ENCODE measurements around the gene BRAT1.
A peak's percentile ranks its signal among the peaks of the same experiment; 100 is the strongest.

GRCh38 chr7:2567679-2568278 is 12.5 kb upstream of the BRAT1 start:
- TF ChIP-seq, protein P1, sequence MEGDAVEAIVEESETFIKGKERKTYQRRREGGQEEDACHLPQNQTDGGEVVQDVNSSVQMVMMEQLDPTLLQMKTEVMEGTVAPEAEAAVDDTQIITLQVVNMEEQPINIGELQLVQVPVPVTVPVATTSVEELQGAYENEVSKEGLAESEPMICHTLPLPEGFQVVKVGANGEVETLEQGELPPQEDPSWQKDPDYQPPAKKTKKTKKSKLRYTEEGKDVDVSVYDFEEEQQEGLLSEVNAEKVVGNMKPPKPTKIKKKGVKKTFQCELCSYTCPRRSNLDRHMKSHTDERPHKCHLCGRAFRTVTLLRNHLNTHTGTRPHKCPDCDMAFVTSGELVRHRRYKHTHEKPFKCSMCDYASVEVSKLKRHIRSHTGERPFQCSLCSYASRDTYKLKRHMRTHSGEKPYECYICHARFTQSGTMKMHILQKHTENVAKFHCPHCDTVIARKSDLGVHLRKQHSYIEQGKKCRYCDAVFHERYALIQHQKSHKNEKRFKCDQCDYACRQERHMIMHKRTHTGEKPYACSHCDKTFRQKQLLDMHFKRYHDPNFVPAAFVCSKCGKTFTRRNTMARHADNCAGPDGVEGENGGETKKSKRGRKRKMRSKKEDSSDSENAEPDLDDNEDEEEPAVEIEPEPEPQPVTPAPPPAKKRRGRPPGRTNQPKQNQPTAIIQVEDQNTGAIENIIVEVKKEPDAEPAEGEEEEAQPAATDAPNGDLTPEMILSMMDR (IDR thresholded peaks at IDR 0.05) = peak in 2 of 4 experiments; percentile 24 to 35
- TF ChIP-seq POLR2A (IDR thresholded peaks at IDR 0.05) = no peak

Data from sigmoid colon (tissue), 3 donors.